ENCODE results near the gene FRMD4A.
A peak's percentile ranks its signal among the peaks of the same experiment; 100 is the strongest.
"Not testable (repeated sequence)": the region's sequence is repeated elsewhere in the genome, so short reads cannot be mapped to it uniquely, and the experiment has no call there.

FRMD4A gene

GRCh38 chr10:14291296-14291695 lies 39.4 kb downstream of the FRMD4A start:
- no peak for DNase-seq

DNA sequence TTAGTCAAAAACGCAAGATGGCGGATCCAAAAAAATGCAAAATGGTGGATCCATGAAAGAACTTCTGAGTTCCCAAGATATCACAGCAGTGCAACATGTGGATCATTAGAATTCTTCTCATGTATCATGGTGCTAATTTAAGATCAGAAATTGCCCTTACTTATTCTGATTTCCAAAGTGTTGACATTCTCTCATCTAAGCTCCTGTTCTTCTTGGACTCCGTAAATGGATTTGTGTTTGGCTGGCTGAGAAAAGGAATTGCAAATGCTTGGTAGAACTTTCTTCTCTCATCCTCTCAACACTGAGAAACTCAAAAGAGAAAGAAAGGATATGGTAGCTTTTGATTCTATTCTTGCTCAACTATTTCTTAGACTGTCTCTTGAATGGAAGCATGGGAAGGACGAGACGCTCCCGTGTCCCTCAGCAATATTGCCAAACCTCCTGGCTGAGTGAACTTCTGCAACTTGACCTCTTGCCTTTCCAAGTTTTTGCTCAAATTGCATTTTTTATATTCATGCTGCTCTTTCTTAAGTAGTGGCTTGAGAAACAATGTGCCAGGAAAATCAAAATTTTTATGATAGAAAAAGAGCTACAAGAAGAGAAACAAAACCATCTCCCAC lies 44.7 kb downstream of the FRMD4A start:
- DNase-seq, result no peak

GRCh38 chr10:14282276-14282675 lies 48.4 kb downstream of the FRMD4A start:
- DNase-seq, result no peak

- no peak for DNase-seq
These were observed 52.2 kb downstream of the FRMD4A start for GRCh38 chr10:14278533-14278932.

DNA sequence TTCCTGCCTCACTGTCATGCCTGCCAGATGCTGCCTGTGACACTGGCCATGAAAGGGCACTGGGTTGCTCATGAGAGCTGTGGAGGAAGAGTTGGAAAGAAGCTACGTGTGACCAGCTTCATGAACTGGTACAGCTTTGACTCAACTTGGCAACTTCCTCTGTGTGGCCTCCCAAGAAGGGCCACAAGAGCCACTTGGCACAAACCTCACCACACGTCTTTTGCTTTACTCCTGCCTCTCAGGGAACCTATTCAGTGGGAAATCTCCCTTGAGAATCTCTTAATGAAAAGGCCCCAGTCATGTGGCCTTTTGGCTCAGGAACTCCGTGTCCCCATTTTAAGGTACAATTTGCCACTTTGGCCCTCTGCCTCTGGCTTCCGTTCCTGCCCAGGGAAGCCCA lies 54.5 kb downstream of the FRMD4A start:
- no peak for DNase-seq

- DNase-seq, result no peak
These were observed 59.1 kb downstream of the FRMD4A start for GRCh38 chr10:14271621-14272020.

- no peak for DNase-seq
These were observed 60.4 kb downstream of the FRMD4A start for GRCh38 chr10:14270370-14270769.

DNA sequence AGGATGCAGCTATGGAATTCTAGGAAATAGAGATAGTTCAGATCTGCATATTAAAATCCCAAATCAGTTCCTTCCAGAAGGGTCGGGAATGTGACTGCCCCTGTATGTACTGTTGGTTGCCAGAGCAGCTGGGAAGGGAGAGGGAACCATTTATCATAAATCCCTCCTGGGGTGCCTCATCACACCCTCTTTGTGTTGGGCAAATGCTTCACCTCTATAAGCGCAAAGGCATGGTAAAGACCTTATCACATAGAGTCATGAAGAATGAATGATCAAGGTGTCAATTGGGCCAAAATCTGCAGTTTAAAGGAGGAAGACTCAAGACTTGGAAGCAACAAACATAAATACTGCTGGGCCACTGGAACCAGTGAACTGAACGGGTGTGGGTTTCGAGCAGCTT lies 65.0 kb downstream of the FRMD4A start:
- no peak for DNase-seq

GRCh38 chr10:14262836-14263425 lies 67.8 kb downstream of the FRMD4A start:
- DNase-seq, result no peak

GRCh38 chr10:14261336-14261735 lies 69.4 kb downstream of the FRMD4A start:
- DNase-seq, result no peak

GRCh38 chr10:14259696-14260566 lies 70.8 kb downstream of the FRMD4A start:
- DNase-seq, result no peak

DNA sequence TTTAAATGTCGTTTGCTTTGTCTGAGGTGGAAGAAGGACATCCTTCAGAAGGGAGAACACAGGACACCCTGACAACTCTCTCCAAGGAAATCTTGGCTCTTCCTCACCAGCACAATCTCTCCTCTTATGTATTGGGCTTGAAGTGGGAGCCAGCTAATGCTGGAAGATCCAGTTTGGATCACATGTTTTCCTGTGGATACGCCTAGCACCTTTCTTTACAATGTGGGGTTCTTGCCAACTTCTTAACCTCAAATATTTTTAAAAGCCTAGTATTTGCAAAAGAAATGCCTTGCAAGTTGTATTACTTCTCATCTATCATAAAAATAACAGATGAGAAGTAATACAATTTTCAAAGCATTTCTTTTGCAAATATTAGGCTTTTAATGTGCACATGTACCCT lies 76.4 kb downstream of the FRMD4A start:
- no peak for DNase-seq

DNA sequence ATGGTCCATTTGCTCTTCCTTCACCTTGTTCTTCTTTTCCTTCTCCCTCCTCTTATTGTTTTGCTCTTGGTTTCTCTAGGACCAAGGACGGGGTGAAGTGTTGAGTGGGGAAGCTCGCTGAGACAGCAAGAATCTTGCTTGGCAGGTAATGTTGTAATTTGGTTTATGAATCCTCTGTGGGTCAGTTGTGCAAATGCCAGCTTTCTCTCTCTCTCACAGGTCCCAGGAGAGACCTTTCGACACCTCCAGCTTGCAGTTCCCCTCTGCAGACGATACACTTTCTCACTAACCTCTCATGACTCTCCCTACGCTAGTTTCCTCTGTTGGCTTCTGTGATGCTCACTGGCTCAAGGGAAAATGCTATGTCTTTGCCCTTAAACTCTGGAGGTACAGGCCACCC lies 77.0 kb downstream of the FRMD4A start:
- no peak for DNase-seq

GRCh38 chr10:14253079-14253478 lies 77.6 kb downstream of the FRMD4A start:
- no peak for DNase-seq

DNA sequence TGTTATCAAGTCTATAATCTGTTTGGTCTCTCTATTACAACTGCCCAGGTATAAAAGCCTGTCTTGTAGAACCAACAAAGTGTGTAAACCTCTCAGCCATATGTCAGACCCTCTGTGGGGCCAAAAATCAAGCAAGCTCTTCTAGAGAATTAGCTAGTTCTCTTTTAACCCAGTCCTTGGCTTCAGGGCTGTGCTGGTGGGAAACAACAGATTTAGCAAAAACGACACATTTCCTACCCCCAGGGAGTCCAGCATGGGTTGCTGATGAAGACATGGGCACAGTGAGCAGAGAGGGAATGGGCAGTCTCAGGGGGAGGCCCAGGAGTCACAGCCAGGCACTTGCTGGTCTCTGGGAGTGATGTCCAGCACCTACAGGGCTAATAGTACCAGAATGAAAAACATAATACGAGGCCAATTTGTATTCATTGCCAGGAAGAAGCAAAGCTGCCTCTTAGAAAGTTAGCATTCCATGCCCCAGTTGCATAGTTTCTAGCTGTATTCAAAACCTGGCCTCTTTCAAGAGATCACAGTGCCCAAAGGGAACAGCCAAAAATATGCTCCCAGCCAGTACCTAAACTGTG lies 80.1 kb downstream of the FRMD4A start:
- no peak for DNase-seq

GRCh38 chr10:14247377-14248116 lies 83.2 kb downstream of the FRMD4A start:
- no peak for DNase-seq

GRCh38 chr10:14244801-14245211 lies 85.9 kb downstream of the FRMD4A start:
- DNase-seq, result no peak

- no peak for DNase-seq
These were observed 86.6 kb downstream of the FRMD4A start for GRCh38 chr10:14244147-14244546.

- no peak for DNase-seq
These were observed 87.5 kb downstream of the FRMD4A start for GRCh38 chr10:14243221-14243620.

GRCh38 chr10:14241196-14241595 lies 89.5 kb downstream of the FRMD4A start:
- no peak for DNase-seq

DNA sequence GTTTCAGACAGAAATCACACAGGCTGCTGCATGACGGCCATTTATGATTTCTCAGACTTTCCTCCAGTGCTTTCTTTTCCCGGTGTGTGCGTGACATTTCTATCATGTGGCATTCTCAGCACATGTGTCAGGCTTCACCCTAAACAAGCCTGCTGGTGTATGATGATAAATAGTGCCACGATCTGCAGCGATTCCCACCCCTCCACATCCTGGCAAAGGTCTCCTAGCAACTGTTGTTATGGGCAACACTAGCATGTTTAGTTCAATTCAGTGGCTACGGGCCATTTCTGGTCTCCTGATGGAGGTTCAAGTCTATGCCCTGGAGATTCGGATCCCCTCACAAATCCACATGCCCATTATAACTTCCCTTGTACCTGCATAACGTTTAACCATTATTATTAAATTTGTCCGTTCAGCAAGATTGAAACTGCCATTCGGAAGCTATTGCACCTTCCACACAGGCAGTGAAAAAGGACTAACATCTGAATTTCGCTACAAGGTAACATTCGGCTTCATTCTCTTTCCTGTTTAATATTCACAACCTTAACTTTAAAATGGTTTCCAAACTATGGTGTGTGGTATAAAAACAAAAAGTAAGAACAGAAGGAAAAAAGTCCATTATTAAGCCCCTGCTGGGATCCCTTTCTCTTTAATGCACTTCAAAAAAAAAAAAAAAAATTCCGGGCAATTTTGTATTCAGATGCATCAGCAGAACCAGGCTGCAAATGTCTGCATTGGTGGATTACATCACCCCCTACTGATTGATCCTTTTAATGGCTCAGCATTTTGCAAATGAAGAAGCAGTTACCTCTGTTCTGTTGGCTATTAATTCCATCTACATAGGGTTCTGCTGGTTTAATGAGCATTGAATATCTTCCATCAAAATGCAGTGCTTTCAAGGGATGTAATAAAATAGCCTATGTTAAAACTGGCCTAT lies 90.2 kb downstream of the FRMD4A start:
- peak; percentile 37 for DNase-seq

DNA sequence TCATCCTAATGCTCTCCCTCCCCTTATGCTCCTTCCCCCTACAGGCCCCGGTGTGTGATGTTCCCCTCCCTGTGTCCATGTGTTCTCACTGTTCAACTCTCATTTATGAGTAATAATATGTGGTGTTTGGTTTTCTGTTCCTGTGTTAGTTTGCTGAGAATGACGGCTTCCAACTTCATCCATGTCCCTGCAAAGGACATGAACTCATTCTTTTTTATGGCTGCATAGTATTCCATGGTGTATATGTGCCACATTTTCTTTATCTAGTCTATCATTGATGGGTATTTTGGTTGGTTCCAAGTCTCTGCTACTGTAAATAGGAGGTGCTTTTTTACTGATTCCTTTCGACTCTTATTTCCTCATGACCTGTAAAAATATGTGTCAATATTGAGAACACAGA lies 92.1 kb downstream of the FRMD4A start:
- DNase-seq, result not testable (repeated sequence)

Data from NCI-H2227 treated with DMSO at 0.1 percent for 48 hours (cell line).